PC-3 (cell line): ENCODE data around the gene KLKB1. TPM values are rescaled to one million over a fixed set of nuclear protein-coding genes. Genes with fewer than 3 reads are reported as not detected.

Experiments
- ATAC-seq: fragments of 200-7000 bp; cut with Tn5 transposase; 2 replicates; pipeline ENCODE4 v1.9.1; 2020; ENCODE audit warnings: mild to moderate bottlenecking, moderate library complexity
- BruUV-seq: library from RNA; stranded (reverse); fragments of 400-500 nt; replicated peaks from 2 replicates; lab custom pipeline; 2021; lab: Mats Ljungman, UMichigan
- CTCF ChIA-PET: fragments of 300-600 bp; sonication (Branson Sonifier 250); formaldehyde crosslinking; loops from one replicate; lab custom pipeline; 2022; ENCODE audit warnings: antibody characterized with exemption; lab: Charles Lee
- POLR2A ChIA-PET: fragments of 300-600 bp; sonication (Branson Sonifier 250); formaldehyde crosslinking; loops from one replicate; lab custom pipeline; 2022; ENCODE audit warnings: antibody characterized with exemption; ENCODE audit not compliant: unreplicated experiment; lab: Charles Lee
- DNase-seq: peaks from one replicate; pipeline ENCODE4 v3.0.0-alpha.2; 2015
- H2AFZ ChIP-seq: fragments of 300-600 bp; sonication (generic); 2 replicates; pipeline ENCODE4 v1.6.0; 2016; ENCODE audit warnings: antibody characterized with exemption, low read length
- H3F3A ChIP-seq: fragments of 300-600 bp; sonication (generic); one replicate; pipeline ENCODE4 v1.6.0; 2017; ENCODE audit warnings: antibody characterized with exemption, low read length, control low read depth, mild to moderate bottlenecking; ENCODE audit not compliant: unreplicated experiment
- H3K27ac ChIP-seq: fragments of 300-600 bp; sonication (generic); 2 replicates; pipeline ENCODE4 v1.5.1; 2016; ENCODE audit warnings: mild to moderate bottlenecking, low read length
- H3K27me3 ChIP-seq: fragments of 300-600 bp; sonication (generic); 2 replicates; pipeline ENCODE4 v1.6.1; 2016; ENCODE audit warnings: low read length, mixed read lengths
- H3K36me3 ChIP-seq: fragments of 300-600 bp; sonication (generic); 2 replicates; pipeline ENCODE4 v1.6.1; 2016; ENCODE audit warnings: low read depth, mixed run types, low read length, mixed read lengths
- H3K4me1 ChIP-seq: fragments of 300-600 bp; sonication (generic); 2 replicates; pipeline ENCODE4 v1.5.1; 2016; ENCODE audit warnings: low read length; ENCODE audit not compliant: insufficient read depth
- H3K4me2 ChIP-seq: fragments of 300-600 bp; sonication (generic); 2 replicates; pipeline ENCODE4 v1.6.0; 2016; ENCODE audit warnings: low read length
- H3K4me3 ChIP-seq: fragments of 300-600 bp; sonication (generic); 2 replicates; pipeline ENCODE4 v1.5.1; 2016; ENCODE audit warnings: mild to moderate bottlenecking, low read length, mixed read lengths
- H3K79me2 ChIP-seq: fragments of 300-600 bp; sonication (generic); 2 replicates; pipeline ENCODE4 v1.6.1; 2017; ENCODE audit warnings: low read length, mixed read lengths
- H3K9ac ChIP-seq: fragments of 300-600 bp; sonication (generic); 2 replicates; pipeline ENCODE4 v1.6.0; 2016; ENCODE audit warnings: mild to moderate bottlenecking, low read length
- H3K9me2 ChIP-seq: fragments of 300-600 bp; sonication (generic); replicated peaks from 2 replicates; pipeline ENCODE4 v1.6.1; 2016; ENCODE audit warnings: mixed run types, low read length, mixed read lengths
- H3K9me3 ChIP-seq: fragments of 300-600 bp; sonication (generic); 2 replicates; pipeline ENCODE4 v1.6.1; 2016; ENCODE audit warnings: low read length, mixed read lengths
- H4K20me1 ChIP-seq: fragments of 300-600 bp; sonication (generic); 2 replicates; pipeline ENCODE4 v1.6.1; 2016; ENCODE audit warnings: low read length, mixed read lengths
- EZH2 ChIP-seq: fragments of 300-600 bp; sonication (generic); IDR thresholded peaks from one replicate; pipeline ENCODE4 v1.6.1; 2017; ENCODE audit warnings: antibody characterized with exemption, mild to moderate bottlenecking, low read length; ENCODE audit not compliant: unreplicated experiment
- EZH2phosphoT487 ChIP-seq: fragments of 300-600 bp; sonication (generic); IDR thresholded peaks from 2 replicates; pipeline ENCODE4 v1.6.1; 2018; ENCODE audit warnings: mild to moderate bottlenecking, antibody characterized with exemption, low read length, borderline replicate concordance
- intact Hi-C: fragments of 100-400 bp; cut with micrococcal nuclease; formaldehyde crosslinking; loops from 2 replicates; pipeline ENCODE4 v1.9.0; 2023
- total RNA-seq: library from RNA; depleted of rRNA; stranded (reverse); fragments of >200 nt; gene quantifications from 2 replicates; pipeline ENCODE4 v1.2.3, GENCODE V29; 2014
- TF ChIP-seq, protein P1 (sequence below): fragments of 300-600 bp; sonication (generic); conservative IDR thresholded peaks from 2 replicates; pipeline ENCODE4 v1.5.1; 2017; ENCODE audit warnings: antibody characterized with exemption, low read depth, mild to moderate bottlenecking, low read length

KLKB1 gene
- total RNA-seq, 1 experiment from 2014 or later = not detected

DNA sequence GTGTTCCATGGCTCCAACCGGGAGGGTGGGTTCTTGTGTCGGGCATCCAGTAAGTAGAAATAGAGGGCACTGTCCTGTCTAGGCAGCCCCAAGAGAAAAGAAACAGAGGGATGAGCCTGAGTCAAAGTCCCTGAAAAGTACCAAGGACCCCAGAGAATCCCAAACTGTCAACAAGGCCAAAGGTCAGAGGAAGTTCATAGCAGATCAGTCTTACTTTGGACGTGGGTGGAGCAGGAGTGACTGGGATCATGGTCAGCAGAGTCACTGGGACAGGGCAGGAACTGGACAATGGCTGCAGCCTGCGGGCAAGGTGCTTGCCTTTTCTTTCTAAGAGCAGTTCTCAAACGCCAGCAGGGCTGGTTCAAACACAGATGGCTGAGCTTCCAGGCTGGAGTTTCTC, 56.0 kb downstream of the KLKB1 start:
- Histone ChIP-seq H3K9me3 (no peaks in the 10 kb centered on the region), H2AFZ (no peak overlapping the region), H3K9me2 (no peaks in the 10 kb centered on the region), H3K27ac (no peak overlapping the region), H3K9ac (no peak overlapping the region), H3F3A (no peaks in the 10 kb centered on the region), H3K4me2 (no peak overlapping the region), H4K20me1 (no peaks in the 10 kb centered on the region), H3K36me3 (no peaks in the 10 kb centered on the region), H3K27me3 (peaks cover 82% of the 10 kb centered on the region), H3K4me1 (no peaks in the 10 kb centered on the region), H3K79me2 (no peaks in the 10 kb centered on the region), H3K4me3 (no peak overlapping the region)
- intact Hi-C loops = no loop called here
- DNase-seq (no peak), ATAC-seq (no peak)
- no TSS peak for BruUV-seq
- ChIA-PET CTCF (no interaction called here), POLR2A (no interaction called here)
- TF ChIP-seq, protein P1, sequence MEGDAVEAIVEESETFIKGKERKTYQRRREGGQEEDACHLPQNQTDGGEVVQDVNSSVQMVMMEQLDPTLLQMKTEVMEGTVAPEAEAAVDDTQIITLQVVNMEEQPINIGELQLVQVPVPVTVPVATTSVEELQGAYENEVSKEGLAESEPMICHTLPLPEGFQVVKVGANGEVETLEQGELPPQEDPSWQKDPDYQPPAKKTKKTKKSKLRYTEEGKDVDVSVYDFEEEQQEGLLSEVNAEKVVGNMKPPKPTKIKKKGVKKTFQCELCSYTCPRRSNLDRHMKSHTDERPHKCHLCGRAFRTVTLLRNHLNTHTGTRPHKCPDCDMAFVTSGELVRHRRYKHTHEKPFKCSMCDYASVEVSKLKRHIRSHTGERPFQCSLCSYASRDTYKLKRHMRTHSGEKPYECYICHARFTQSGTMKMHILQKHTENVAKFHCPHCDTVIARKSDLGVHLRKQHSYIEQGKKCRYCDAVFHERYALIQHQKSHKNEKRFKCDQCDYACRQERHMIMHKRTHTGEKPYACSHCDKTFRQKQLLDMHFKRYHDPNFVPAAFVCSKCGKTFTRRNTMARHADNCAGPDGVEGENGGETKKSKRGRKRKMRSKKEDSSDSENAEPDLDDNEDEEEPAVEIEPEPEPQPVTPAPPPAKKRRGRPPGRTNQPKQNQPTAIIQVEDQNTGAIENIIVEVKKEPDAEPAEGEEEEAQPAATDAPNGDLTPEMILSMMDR = no peak

- DNase-seq (no peak), ATAC-seq (no peak)
- Histone ChIP-seq H3F3A (no peaks in the 10 kb centered on the region), H3K36me3 (no peaks in the 10 kb centered on the region), H3K27ac (no peak overlapping the region), H3K79me2 (no peaks in the 10 kb centered on the region), H3K9me3 (no peaks in the 10 kb centered on the region), H4K20me1 (no peaks in the 10 kb centered on the region), H3K4me3 (no peak overlapping the region), H3K27me3 (peaks cover 85% of the 10 kb centered on the region), H3K9me2 (no peaks in the 10 kb centered on the region), H2AFZ (no peak overlapping the region), H3K4me1 (no peaks in the 10 kb centered on the region), H3K9ac (no peak overlapping the region), H3K4me2 (no peak overlapping the region)
- no TSS peak for BruUV-seq
- intact Hi-C loops = no loop called here
- TF ChIP-seq, protein P1 = no peak
- TF ChIP-seq EZH2 = no peak
- TF ChIP-seq EZH2phosphoT487 = no peak
- ChIA-PET CTCF (no interaction called here), POLR2A (no interaction called here)
Measured at GRCh38 chr4:186285147-186285546, 57.8 kb downstream of the KLKB1 start.

DNA sequence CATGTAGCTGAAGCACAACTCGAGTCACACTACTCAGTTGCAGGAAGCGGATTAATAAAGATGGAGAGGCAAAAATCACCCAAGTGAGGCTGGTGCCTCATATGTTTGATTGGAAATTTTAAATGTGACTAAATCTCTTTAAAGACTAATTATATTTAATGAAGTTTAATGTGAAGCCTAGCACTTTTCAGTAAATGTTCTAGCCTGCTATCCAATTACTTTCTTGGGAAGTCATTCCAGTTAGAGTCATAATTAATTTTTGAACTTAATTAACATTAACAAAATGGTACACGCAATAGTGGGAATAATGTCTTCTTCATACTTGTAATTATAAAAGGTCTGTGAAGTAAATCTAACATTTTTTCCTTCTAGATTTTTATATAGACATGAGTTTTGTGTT, 59.3 kb downstream of the KLKB1 start:
- no TSS peak for BruUV-seq
- ChIA-PET CTCF (no interaction called here), POLR2A (no interaction called here)
- Histone ChIP-seq H3K79me2 (no peaks in the 10 kb centered on the region), H3K9ac (no peak overlapping the region), H3K4me2 (no peak overlapping the region), H3K36me3 (no peaks in the 10 kb centered on the region), H3K4me3 (no peak overlapping the region), H3K9me2 (no peaks in the 10 kb centered on the region), H3K9me3 (no peaks in the 10 kb centered on the region), H4K20me1 (no peaks in the 10 kb centered on the region), H2AFZ (no peak overlapping the region), H3K27me3 (peaks cover 87% of the 10 kb centered on the region), H3K4me1 (no peaks in the 10 kb centered on the region), H3F3A (no peaks in the 10 kb centered on the region), H3K27ac (no peak overlapping the region)
- no peak for ATAC-seq
- no peak for TF ChIP-seq EZH2
- TF ChIP-seq, protein P1 = no peak
- TF ChIP-seq EZH2phosphoT487 = no peak
- intact Hi-C loops = no loop called here
- no peak for DNase-seq
